AG10803 (cell line): ENCODE results near the gene GIMAP2.

Source experiments
- DNase-seq: peaks from one replicate; pipeline ENCODE4 v3.0.0; 2010; ENCODE audit warnings: low read depth
- H3K4me3 ChIP-seq: 2 replicates; pipeline ENCODE4 v1.5.1; 2011; ENCODE audit warnings: mild to moderate bottlenecking, low read length, control low read depth
- TF ChIP-seq, protein P1 (sequence below): conservative IDR thresholded peaks from 2 replicates; pipeline ENCODE4 v1.5.1; 2011; ENCODE audit warnings: mild to moderate bottlenecking, low read length, control low read depth, inconsistent platforms

Gene GIMAP2

DNA sequence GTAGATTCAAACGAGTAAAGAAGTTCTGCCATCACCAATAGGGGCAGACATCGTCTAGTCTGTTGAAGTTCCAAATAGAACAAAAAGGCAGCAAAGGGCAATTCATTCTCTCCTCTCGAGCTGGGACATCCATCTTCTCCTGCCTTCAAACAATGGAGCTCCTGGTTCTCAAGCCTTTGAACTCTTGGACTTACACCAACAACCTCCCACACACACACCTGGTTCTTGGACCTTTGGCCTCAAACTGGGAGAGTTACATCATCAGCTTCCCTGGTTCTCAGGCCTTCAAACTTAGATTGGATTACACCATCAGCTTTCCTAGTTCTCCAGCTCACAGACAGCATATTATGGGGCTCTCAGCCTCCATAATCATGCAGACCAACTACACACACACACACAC is 41.9 kb downstream of the GIMAP2 start:
- DNase-seq, result no peak
- H3K4me3 ChIP-seq, result no peak overlapping the region
- TF ChIP-seq, protein P1, sequence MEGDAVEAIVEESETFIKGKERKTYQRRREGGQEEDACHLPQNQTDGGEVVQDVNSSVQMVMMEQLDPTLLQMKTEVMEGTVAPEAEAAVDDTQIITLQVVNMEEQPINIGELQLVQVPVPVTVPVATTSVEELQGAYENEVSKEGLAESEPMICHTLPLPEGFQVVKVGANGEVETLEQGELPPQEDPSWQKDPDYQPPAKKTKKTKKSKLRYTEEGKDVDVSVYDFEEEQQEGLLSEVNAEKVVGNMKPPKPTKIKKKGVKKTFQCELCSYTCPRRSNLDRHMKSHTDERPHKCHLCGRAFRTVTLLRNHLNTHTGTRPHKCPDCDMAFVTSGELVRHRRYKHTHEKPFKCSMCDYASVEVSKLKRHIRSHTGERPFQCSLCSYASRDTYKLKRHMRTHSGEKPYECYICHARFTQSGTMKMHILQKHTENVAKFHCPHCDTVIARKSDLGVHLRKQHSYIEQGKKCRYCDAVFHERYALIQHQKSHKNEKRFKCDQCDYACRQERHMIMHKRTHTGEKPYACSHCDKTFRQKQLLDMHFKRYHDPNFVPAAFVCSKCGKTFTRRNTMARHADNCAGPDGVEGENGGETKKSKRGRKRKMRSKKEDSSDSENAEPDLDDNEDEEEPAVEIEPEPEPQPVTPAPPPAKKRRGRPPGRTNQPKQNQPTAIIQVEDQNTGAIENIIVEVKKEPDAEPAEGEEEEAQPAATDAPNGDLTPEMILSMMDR, result no peak

DNA sequence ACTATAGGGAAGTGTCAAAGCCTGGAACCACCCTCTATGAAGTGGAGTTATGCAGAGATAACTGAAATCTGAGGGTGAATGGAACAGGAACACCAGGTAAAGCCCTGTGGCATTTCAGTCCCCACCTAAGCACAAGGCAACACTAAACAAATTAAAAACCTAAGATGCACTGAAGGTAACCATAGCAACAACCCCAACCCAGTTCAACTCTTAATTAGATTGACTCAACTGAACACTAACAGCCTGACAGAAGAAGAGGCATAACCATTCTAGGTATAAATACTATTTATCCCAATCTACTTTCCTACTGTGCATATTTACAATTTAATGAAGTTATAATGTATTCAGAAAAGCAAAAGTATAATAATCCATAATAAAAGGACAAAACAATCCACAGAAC is 42.5 kb downstream of the GIMAP2 start:
- TF ChIP-seq, protein P1, result no peak
- no peak for DNase-seq
- no peak overlapping the region for H3K4me3 ChIP-seq

DNA sequence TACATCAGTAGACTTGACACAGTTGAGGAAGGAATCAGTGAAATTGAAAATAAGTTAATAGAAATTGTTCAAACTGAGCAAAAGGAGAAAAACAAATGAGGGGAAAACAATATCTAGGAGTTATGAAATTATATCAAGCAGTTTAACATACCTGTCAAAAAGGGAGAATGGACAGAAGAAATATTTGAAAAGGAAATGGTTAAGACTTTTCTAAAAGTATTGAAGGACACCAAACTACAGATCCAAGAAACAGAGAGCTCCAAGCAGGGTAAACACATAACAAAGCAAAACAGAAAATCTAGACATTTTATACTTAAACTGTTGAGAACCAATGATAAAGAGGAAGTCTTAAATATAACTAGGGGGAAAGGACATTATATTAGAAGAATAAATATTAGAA is 43.1 kb downstream of the GIMAP2 start:
- no peak overlapping the region for H3K4me3 ChIP-seq
- DNase-seq, result no peak
- TF ChIP-seq, protein P1, result no peak

DNA sequence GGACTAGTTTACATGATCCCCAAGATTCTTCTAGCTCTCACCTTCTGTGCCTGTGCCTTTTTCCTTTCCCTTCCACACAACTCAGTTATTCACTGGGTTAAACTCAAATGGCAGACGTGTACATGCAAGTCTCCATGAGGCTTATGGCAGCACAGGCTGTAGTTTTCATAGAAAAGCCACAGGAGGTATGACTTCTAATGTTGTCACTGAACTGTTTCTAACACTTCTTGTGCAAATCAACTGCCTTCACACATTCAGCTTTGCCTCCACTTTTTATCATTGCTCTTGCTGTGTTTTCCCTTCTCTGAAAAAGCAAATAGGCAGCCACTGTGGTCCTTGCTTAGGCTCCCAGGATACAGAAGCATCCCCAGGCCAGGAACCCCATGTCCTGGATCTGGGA is 46.4 kb downstream of the GIMAP2 start:
- no peak for DNase-seq
- TF ChIP-seq, protein P1, result no peak
- no peak overlapping the region for H3K4me3 ChIP-seq

DNA sequence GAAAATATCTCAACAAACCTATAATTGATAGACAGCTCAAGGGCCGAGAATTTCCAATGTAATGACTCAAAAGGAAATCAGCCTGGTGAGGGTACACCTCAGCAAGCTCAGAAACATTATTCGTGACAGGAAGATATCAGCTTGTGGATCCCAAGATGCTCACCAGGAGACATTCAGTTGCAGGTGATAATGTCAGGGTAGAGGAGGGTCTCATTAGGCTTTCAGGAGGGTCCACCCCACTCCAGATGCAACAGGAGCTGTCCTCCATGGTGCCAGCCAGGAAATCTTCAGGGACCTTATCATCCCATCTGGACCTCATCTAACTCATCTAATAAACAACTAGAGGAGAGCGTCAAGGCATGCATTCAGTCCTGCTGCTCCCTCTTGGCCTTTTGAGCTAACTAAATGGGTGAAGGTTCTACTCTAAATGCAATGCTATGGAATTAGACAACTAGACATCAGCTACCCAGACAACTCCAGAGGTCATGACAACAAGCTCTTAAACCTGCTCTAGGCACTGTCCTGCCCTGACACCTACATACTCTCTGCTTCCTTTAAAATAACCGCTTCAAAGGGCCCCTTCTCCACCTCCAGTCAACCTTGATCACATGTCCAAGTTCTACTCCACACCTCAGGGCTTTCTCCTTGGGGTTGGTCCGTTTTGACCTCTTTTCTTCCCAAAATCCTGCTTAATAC is 47.4 kb downstream of the GIMAP2 start:
- no peak overlapping the region for H3K4me3 ChIP-seq
- TF ChIP-seq, protein P1, result no peak
- DNase-seq, result no peak

DNA sequence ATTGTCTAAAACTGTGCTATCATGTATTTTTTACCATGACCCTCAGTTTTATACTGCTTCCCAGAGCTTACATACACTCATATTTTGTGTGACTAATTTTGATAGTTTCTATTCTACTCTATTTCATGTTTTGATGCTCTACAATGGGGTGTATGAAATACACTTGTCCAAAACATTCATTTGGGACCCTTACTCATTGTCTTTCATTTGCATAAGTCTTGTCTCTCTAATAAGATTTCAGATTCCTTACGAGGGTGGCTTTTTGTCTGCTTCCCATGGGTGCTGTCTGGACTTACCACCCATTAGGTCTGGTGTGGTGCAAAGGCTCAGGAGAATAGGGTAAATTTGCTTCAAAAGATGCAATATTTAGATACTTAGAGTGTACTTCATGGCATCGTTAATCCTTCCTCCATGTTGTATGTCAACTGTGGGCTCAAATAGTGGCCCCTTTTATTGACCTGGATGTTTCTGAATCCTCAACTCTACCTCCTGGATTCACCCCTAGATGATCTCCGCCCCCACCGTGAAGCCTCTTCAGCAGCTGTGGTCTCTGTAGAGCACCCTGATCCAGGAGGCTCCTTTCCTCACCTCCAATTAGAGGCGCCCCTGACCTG is 48.1 kb downstream of the GIMAP2 start:
- TF ChIP-seq, protein P1, result no peak
- no peak overlapping the region for H3K4me3 ChIP-seq
- DNase-seq, result no peak

DNA sequence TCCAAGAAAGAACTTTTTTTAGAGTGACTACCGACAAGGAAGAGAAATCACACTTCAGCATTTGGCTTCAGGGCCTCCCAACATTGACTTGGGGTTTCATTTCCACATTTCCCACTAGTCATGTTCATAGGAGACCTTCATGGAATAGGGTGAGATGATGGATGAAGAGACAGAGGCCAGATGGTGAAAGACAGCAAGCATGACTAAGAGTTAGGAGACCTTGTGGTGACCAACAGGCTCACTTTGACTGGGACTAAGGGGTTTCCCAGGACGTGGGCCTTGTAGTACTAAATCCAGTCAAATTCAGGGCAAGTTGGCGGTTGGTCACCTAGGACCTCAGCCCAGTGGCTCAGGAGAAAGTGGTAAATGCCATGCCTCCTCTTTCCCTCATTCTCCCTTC is 48.7 kb downstream of the GIMAP2 start:
- H3K4me3 ChIP-seq, result no peak overlapping the region
- TF ChIP-seq, protein P1, result no peak
- no peak for DNase-seq
